Spinal cord (tissue), 10 donors: ENCODE data around the gene MAML3. TPM values are rescaled to one million over a fixed set of nuclear protein-coding genes. Genes with fewer than 3 reads are reported as not detected.

ENCODE experiments used
- DNase-seq, 6 donors: peaks; one replicate each; pipeline versions ENCODE4 v3.0.0 to v3.0.0-alpha.2; 2013 to 2015; ENCODE audit warnings: low spot score in 6 of 6, low read depth in 4 of 6
- H3K27ac ChIP-seq: one replicate; pipeline ENCODE4 v1.5.1; 2013; ENCODE audit warnings: low read depth, low read length, control low read depth
- H3K27me3 ChIP-seq: one replicate; pipeline ENCODE4 v1.6.1; 2013; ENCODE audit warnings: low read length; ENCODE audit not compliant: control insufficient read depth, insufficient read depth
- H3K36me3 ChIP-seq: one replicate; pipeline ENCODE4 v1.6.1; 2013; ENCODE audit warnings: low read length; ENCODE audit not compliant: control insufficient read depth, insufficient read depth
- H3K4me1 ChIP-seq: one replicate; pipeline ENCODE4 v1.6.1; 2013; ENCODE audit warnings: low read length; ENCODE audit not compliant: control insufficient read depth, insufficient read depth
- H3K4me3 ChIP-seq: one replicate; pipeline ENCODE4 v1.5.1; 2013; ENCODE audit warnings: low read depth, low read length, control low read depth
- H3K9me3 ChIP-seq: one replicate; pipeline ENCODE4 v1.6.1; 2013; ENCODE audit warnings: low read length; ENCODE audit not compliant: control insufficient read depth, insufficient read depth
- WGBS: methylation state at CpG from one replicate; pipeline ENCODE4 v1.1.5; 2013; ENCODE audit warnings: missing lambda C conversion rate; ENCODE audit not compliant: insufficient coverage; 5-methylcytosine and 5-hydroxymethylcytosine counted together
- polyA plus RNA-seq, 2 donors: library from polyadenylated mRNA; unstranded; fragments of 120-200 nt; gene quantifications; one replicate each; pipeline ENCODE4 v1.2.1, GENCODE V29; 2013; ENCODE audit not compliant: insufficient read length in 2 of 2
- total RNA-seq, 2 donors: library from RNA; depleted of rRNA in 1 of 2; stranded (reverse); fragments of 120-200 nt in 1 of 2; fragments of >200 nt in 1 of 2; gene quantifications; one replicate each; pipeline versions ENCODE4 v1.2.3 to v1.2.4, GENCODE V29; 2013 to 2014
- donor health status: healthy.

The MAML3 gene
- total and polyA plus RNA-seq, 4 donors: 6.0 to 11.0 (median 8.2) TPM

DNA sequence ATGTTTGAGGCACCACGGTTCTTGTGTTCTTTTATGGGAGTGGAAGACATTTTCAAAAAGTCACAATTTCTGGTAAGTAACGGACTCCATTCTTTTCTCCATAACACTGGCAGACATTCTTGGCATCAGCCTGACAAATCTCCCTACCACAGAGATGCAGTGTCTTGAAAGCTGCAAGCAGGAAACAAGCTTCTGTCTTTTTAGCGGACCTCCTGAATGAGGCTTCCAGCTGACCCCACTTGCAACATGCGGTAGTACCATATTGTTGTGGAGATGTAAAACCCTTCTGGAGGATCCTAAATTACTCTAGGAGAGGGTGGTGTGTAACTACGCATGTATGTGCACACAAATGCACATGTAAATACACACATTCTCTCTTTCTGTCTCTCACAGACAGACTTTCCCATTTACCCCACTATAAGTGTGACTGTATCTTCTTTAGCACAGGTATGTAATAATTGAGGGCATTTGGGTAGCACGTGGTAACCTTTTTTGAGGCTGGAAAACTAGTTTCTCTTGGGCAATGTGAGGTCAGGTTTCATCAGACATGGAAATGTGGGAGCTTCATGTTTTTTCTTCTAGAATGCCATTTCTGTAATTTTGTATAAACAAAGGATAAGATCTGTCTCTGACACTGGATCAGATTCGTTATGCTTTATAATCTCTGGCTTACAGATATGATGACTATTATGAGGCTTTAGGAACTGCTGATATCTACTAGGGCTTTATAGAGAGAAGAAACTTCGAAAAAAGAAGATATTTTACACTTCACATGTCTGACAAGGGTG lies 358.3 kb downstream of the MAML3 start:
- Histone ChIP-seq H3K27ac (peak overlapping the region; percentile 3), H3K36me3 (no peaks in the 10 kb centered on the region), H3K27me3 (no peaks in the 10 kb centered on the region), H3K9me3 (no peaks in the 10 kb centered on the region), H3K4me1 (no peaks in the 10 kb centered on the region), H3K4me3 (no peak overlapping the region)
- DNase-seq: peak in 2 of 6 donors; percentile 66 to 74
- 100% methylated on average over 1 of the region's 8 CpGs for WGBS

- Histone ChIP-seq H3K36me3 (no peaks in the 10 kb centered on the region), H3K4me1 (no peaks in the 10 kb centered on the region), H3K4me3 (no peak overlapping the region), H3K27me3 (no peaks in the 10 kb centered on the region), H3K9me3 (no peaks in the 10 kb centered on the region), H3K27ac (no peak overlapping the region)
- no peak for DNase-seq
- WGBS: 35% methylated on average over 2 of the region's 3 CpGs
Measured at GRCh38 chr4:139794158-139794954, 359.6 kb downstream of the MAML3 start.

DNA sequence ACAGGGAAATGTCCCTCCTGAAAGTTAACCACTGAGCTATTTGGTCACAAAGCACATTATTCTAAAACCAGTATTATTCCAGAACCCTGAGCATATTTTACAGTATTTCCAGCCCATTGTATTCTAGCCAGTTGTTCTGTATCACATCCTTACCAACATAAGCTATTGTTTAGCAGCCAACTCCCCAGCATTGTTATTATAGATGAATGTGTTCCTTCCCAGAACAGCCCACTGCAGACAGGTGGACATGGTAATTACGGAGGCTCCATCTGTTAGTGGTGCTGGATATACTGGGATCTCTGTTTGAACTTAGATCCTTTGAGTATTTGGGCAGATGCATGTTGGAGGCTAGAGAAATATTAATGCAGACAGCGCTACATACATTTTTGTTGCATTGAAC lies 362.3 kb downstream of the MAML3 start:
- WGBS: no CpG with 5 or more reads among the region's 2 CpGs
- Histone ChIP-seq H3K4me3 (no peak overlapping the region), H3K27ac (no peak overlapping the region), H3K9me3 (no peaks in the 10 kb centered on the region), H3K27me3 (peaks cover 4% of the 10 kb centered on the region), H3K36me3 (no peaks in the 10 kb centered on the region), H3K4me1 (peaks cover 5% of the 10 kb centered on the region)
- DNase-seq: no peak

- H3K4me1 ChIP-seq: peaks cover 10% of the 10 kb centered on the region
- no peaks in the 10 kb centered on the region for H3K36me3 ChIP-seq
- DNase-seq: no peak
- H3K4me3 ChIP-seq: no peak overlapping the region
- 88% methylated on average over 3 of the region's 4 CpGs for whole genome bisulfite sequencing
- peaks cover 4% of the 10 kb centered on the region for H3K27me3 ChIP-seq
- H3K27ac ChIP-seq: no peak overlapping the region
- H3K9me3 ChIP-seq: no peaks in the 10 kb centered on the region
Measured at GRCh38 chr4:139790291-139790690, 363.7 kb downstream of the MAML3 start.

DNA sequence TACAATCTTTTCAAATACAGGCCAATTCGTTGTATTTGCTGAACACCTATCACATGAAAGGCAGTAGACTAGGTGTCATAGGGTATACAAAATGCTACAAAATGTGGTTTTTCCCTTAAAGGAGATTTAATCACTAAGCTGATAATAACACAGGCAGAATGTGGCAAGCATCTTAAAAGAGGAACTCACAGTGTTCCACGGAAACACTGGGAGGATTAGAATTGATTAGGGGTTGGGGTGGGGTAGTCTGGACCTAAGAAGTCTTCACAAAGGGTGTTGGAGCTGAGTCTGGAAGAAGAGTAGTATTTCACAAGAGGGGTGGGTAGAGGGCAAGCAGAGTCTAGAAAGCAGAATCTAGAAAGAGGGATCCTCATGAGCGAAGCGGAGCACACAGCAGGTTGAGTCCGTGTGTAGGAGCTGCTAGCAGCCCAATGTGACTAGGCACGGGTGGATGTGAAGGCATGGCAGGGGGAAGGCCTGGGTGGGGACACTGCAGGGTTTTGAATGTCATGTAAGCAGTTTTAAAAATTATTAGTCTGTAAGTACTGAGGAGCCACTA lies 364.8 kb downstream of the MAML3 start:
- Histone ChIP-seq H3K27me3 (peaks cover 4% of the 10 kb centered on the region), H3K27ac (no peak overlapping the region), H3K9me3 (no peaks in the 10 kb centered on the region), H3K36me3 (no peaks in the 10 kb centered on the region), H3K4me1 (peaks cover 21% of the 10 kb centered on the region), H3K4me3 (no peak overlapping the region)
- WGBS: 95% methylated on average over 4 of the region's 6 CpGs
- no peak for DNase-seq

DNA sequence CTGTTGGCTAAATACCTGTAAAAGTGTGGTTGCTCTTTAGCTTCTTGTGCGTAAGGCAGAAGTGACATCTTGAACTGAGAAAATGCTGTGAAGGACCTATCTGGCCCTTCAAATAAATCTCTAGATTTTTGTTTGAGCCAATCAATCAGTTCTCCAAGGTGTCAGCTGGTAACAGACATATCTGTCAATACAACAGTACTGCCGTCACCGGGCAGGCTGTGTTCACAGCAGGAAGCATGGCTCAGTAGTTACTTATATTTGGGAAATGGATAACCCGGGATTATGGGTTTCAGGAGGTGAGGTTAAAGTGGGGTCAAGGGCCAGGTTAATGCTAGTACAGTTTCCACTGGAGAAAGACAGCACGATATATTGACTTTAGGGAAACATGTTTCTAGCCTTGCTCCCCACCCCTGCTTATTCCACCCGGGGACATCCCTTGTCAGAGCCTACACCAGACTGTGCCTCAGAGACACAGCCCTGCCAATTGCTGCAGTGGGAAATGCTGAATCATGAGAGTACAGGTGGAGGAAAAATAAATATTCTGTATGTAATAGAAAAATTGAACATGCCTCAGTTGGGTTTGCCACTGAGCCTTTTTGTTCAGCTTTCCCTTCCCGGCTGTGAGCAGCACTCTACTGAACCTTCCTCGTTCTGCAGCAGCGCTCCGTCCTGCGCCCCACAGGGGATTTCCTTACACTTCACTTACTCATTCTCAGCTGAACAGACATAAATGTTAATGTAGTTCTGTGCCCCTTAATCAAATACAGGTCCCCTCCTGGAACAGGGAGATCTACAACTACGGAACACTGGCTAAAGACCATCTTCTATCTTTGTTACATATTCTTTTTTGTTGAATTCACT lies 367.3 kb downstream of the MAML3 start:
- Histone ChIP-seq H3K4me3 (no peak overlapping the region), H3K36me3 (no peaks in the 10 kb centered on the region), H3K4me1 (peaks cover 34% of the 10 kb centered on the region), H3K9me3 (no peaks in the 10 kb centered on the region), H3K27ac (no peak overlapping the region), H3K27me3 (peaks cover 14% of the 10 kb centered on the region)
- WGBS: 69% methylated on average over 8 of the region's 12 CpGs
- DNase-seq: peak in 1 of 6 donors; percentile 77

DNA sequence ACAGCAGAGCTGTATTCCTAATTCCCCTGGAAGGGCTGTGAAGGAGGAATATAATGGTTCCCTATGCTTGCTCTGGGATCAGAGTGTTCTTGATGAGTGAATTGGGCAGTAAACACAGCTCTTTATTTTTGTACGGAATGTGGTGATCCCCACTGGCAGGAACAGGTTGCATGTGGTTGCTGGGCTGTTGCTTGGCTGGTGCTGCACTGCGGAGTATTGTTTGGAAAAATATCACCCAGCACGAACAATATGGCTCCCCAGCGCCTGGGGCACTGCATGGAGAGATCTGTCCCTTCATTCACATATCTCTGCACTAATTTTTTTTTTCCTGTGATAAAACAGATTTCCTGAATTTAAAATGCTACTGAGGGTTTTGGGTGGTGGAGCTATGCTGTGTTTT lies 368.6 kb downstream of the MAML3 start:
- peak overlapping the region; percentile 88 for H3K27ac ChIP-seq
- 60% methylated on average over 1 of the region's 4 CpGs for WGBS

DNA sequence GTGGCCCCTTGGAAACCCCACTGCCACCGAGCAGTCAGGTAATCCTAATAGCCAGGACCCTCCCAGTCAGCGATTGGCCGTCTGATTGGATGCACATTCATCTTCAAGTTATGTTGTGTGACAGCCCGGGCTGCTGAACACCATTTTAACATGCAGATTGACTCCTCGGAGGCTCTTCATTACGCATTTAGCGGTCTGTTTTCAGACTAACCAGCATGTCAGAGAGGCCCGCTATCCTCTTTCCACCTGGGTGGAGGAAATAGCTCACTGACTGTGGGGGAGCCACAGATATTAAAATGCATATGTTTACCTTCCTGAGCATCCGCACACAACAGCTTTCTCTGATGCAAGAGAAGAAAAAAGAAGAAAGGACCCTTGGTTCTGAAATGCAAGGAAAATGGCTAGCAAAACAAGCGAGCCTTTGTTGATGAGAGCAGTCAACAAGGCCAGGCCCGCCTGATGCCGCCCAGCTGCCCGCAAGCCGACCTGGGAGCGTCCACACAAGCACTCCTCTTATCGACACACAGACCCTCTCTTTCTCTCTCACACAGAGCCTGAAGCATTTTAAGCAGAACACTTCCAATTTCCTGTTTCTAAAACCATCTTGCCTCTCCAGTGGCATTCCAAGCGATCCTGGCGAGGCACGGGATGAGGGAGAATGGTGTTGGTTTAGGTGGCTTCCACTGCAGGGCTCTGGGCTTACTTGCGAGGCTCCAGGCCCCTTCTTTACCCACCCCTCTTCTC lies 370.1 kb downstream of the MAML3 start:
- H3K4me1 ChIP-seq: peaks cover 34% of the 10 kb centered on the region
- H3K4me3 ChIP-seq: no peak overlapping the region
- H3K27me3 ChIP-seq: peaks cover 25% of the 10 kb centered on the region
- no peaks in the 10 kb centered on the region for H3K36me3 ChIP-seq
- peak overlapping the region; percentile 88 for H3K27ac ChIP-seq
- DNase-seq: peak in 3 of 6 donors; percentile 61 to 87 (median 77)
- WGBS: 30% methylated on average over 10 of the region's 20 CpGs
- H3K9me3 ChIP-seq: no peaks in the 10 kb centered on the region

More for the DNA sequence above, 368.6 kb downstream of the MAML3 start:
- no peaks in the 10 kb centered on the region for H3K36me3 ChIP-seq
- H3K9me3 ChIP-seq: no peaks in the 10 kb centered on the region
- DNase-seq: peak in 2 of 6 donors; percentile 30 to 87
- peaks cover 34% of the 10 kb centered on the region for H3K4me1 ChIP-seq
- H3K4me3 ChIP-seq: no peak overlapping the region
- peaks cover 19% of the 10 kb centered on the region for H3K27me3 ChIP-seq
